Mesothelial cell of epicardium (in vitro differentiated cells): ENCODE data around the gene SHISA6. TPM values are rescaled to one million over a fixed set of nuclear protein-coding genes. Genes with fewer than 3 reads are reported as not detected.

ENCODE experiments used
- DNase-seq, 2 experiments: peaks; one replicate each; pipeline ENCODE4 v3.0.0; 2021; ENCODE audit warnings: low spot score in 2 of 2; ENCODE audit not compliant: unreplicated experiment in 2 of 2
- H3K27ac Mint-ChIP-seq: 2 replicates; pipeline ENCODE4 v1.8.0; 2021; ENCODE audit warnings: mixed read lengths
- H3K27me3 Mint-ChIP-seq: 2 replicates; pipeline ENCODE4 v1.8.0; 2021; ENCODE audit warnings: low read depth, mixed read lengths
- H3K36me3 Mint-ChIP-seq: 2 replicates; pipeline ENCODE4 v1.8.0; 2021; ENCODE audit warnings: mixed read lengths
- H3K4me1 Mint-ChIP-seq: 2 replicates; pipeline ENCODE4 v1.8.0; 2021; ENCODE audit warnings: mixed read lengths
- H3K4me3 Mint-ChIP-seq: 2 replicates; pipeline ENCODE4 v1.8.0; 2021; ENCODE audit warnings: mild to moderate bottlenecking, moderate library complexity, mixed read lengths
- H3K9me3 Mint-ChIP-seq: 2 replicates; pipeline ENCODE4 v1.8.0; 2021; ENCODE audit warnings: mixed read lengths
- CTCF ChIP-seq: fragments of 200-600 bp; sonication (generic); IDR thresholded peaks from one replicate; pipeline ENCODE4 v1.5.0; 2021; ENCODE audit warnings: antibody characterized with exemption; ENCODE audit not compliant: unreplicated experiment
- total RNA-seq: library from RNA; stranded (reverse); gene quantifications from 3 replicates; pipeline ENCODE4 v1.2.1, GENCODE V29; 2021

SHISA6 gene
- total RNA-seq, 1 donor from 2014 or later = not detected

GRCh38 chr17:11492511-11492910 lies 251.5 kb downstream of the SHISA6 start:
- peaks cover 11% of the 10 kb centered on the region for H3K4me1 Mint-ChIP-seq
- no peak for DNase-seq
- no peak overlapping the region for H3K4me3 Mint-ChIP-seq
- H3K27me3 Mint-ChIP-seq = peaks cover 54% of the 10 kb centered on the region
- H3K36me3 Mint-ChIP-seq = no peaks in the 10 kb centered on the region
- H3K27ac Mint-ChIP-seq = no peak overlapping the region
- no peak for TF ChIP-seq CTCF
- H3K9me3 Mint-ChIP-seq = no peaks in the 10 kb centered on the region

- Mint-ChIP-seq H3K4me1 (peaks cover 11% of the 10 kb centered on the region), H3K4me3 (no peak overlapping the region), H3K36me3 (no peaks in the 10 kb centered on the region), H3K9me3 (no peaks in the 10 kb centered on the region), H3K27ac (no peak overlapping the region), H3K27me3 (peaks cover 58% of the 10 kb centered on the region)
- TF ChIP-seq CTCF = no peak
- DNase-seq = no peak
Measured at GRCh38 chr17:11493936-11494335, 252.9 kb downstream of the SHISA6 start.

- H3K36me3 Mint-ChIP-seq = no peaks in the 10 kb centered on the region
Measured at GRCh38 chr17:11495613-11496012, 254.6 kb downstream of the SHISA6 start.

GRCh38 chr17:11499881-11500280 lies 258.9 kb downstream of the SHISA6 start:
- Mint-ChIP-seq H3K4me1 (peaks cover 11% of the 10 kb centered on the region), H3K27me3 (peaks cover 27% of the 10 kb centered on the region), H3K27ac (no peak overlapping the region), H3K9me3 (no peaks in the 10 kb centered on the region), H3K4me3 (no peak overlapping the region), H3K36me3 (no peaks in the 10 kb centered on the region)
- no peak for DNase-seq
- no peak for TF ChIP-seq CTCF

More at GRCh38 chr17:11495613-11496012, 254.6 kb downstream of the SHISA6 start:
- DNase-seq = no peak
- Mint-ChIP-seq H3K27ac (no peak overlapping the region), H3K4me1 (peaks cover 11% of the 10 kb centered on the region), H3K27me3 (peaks cover 52% of the 10 kb centered on the region), H3K4me3 (no peak overlapping the region), H3K9me3 (no peaks in the 10 kb centered on the region)
- no peak for TF ChIP-seq CTCF

GRCh38 chr17:11503308-11504035 lies 262.5 kb downstream of the SHISA6 start:
- Mint-ChIP-seq H3K27me3 (peaks cover 11% of the 10 kb centered on the region), H3K4me3 (no peak overlapping the region), H3K9me3 (no peaks in the 10 kb centered on the region), H3K4me1 (no peaks in the 10 kb centered on the region), H3K27ac (no peak overlapping the region), H3K36me3 (no peaks in the 10 kb centered on the region)
- DNase-seq = no peak
- no peak for TF ChIP-seq CTCF
